Small intestine (tissue), 7 donors: ENCODE data around the gene FLAD1. TPM values are rescaled to one million over a fixed set of nuclear protein-coding genes. Genes with fewer than 3 reads are reported as not detected.

Experiments used
- DNase-seq, 2 donors: peaks; one replicate each; pipeline versions ENCODE4 v3.0.0 to v3.0.0-alpha.2; 2013
- FAIRE-seq: peaks from 2 replicates; lab custom pipeline; 2012; peaks lifted over from hg19 to GRCh38; lab: Jason Lieb, UNC
- H3K27ac ChIP-seq, 3 donors: one replicate each; pipeline ENCODE4 v1.5.1; 2013; ENCODE audit warnings: low read length in 2 of 3, mild to moderate bottlenecking in 2 of 3, control low read depth in 1 of 3, inconsistent platforms in 1 of 3, low read depth in 1 of 3, moderate library complexity in 1 of 3
- H3K27me3 ChIP-seq, 3 donors: one replicate each; pipeline ENCODE4 v1.6.1; 2013; ENCODE audit warnings: low read length in 3 of 3, inconsistent platforms in 1 of 3; ENCODE audit not compliant: control insufficient read depth in 3 of 3, insufficient read depth in 3 of 3
- H3K36me3 ChIP-seq, 3 donors: one replicate each; pipeline ENCODE4 v1.6.1; 2013; ENCODE audit warnings: low read length in 3 of 3, inconsistent platforms in 1 of 3, low read depth in 1 of 3, mild to moderate bottlenecking in 1 of 3, moderate library complexity in 1 of 3; ENCODE audit not compliant: control insufficient read depth in 3 of 3, insufficient read depth in 2 of 3
- H3K4me1 ChIP-seq, 3 donors: one replicate each; pipeline ENCODE4 v1.6.1; 2013; ENCODE audit warnings: low read length in 2 of 3, inconsistent platforms in 1 of 3, low read depth in 1 of 3, mild to moderate bottlenecking in 1 of 3, moderate library complexity in 1 of 3; ENCODE audit not compliant: control insufficient read depth in 3 of 3, insufficient read depth in 2 of 3
- H3K4me3 ChIP-seq, 3 donors: one replicate each; pipeline ENCODE4 v1.5.1; 2013; ENCODE audit warnings: low read length in 3 of 3, control low read depth in 1 of 3, inconsistent platforms in 1 of 3, low read depth in 1 of 3, mild to moderate bottlenecking in 1 of 3, moderate library complexity in 1 of 3
- H3K9me3 ChIP-seq, 2 donors: one replicate each; pipeline ENCODE4 v1.6.1; 2013; ENCODE audit warnings: low read depth in 1 of 2, low read length in 1 of 2; ENCODE audit not compliant: control insufficient read depth in 2 of 2, insufficient read depth in 1 of 2
- WGBS, 3 donors: extraction: QIAGEN DNeasy Blood & Tissue Kit; methylation state at CpG; one replicate each; pipeline ENCODE4 v1.1.7; 2013; 5-methylcytosine and 5-hydroxymethylcytosine counted together
- polyA plus RNA-seq, 4 donors: library from polyadenylated mRNA; stranded (reverse) in 3 of 4; unstranded in 1 of 4; fragments of 200-250 nt in 3 of 4; fragments of 120-200 nt in 1 of 4; gene quantifications; one replicate each; pipeline versions ENCODE4 v1.2.1 to v1.2.3, GENCODE V29; 2013
- donor health status: healthy with polysubstance abuse.
- donor health status: control.
- donor health status: control.
- donor health status: Bipolar disorder and iron deficiency.
- donor health status: healthy.

Gene FLAD1
- polyA plus RNA-seq, 4 donors, result 25.1 to 51.4 (median 34.4) TPM

DNA sequence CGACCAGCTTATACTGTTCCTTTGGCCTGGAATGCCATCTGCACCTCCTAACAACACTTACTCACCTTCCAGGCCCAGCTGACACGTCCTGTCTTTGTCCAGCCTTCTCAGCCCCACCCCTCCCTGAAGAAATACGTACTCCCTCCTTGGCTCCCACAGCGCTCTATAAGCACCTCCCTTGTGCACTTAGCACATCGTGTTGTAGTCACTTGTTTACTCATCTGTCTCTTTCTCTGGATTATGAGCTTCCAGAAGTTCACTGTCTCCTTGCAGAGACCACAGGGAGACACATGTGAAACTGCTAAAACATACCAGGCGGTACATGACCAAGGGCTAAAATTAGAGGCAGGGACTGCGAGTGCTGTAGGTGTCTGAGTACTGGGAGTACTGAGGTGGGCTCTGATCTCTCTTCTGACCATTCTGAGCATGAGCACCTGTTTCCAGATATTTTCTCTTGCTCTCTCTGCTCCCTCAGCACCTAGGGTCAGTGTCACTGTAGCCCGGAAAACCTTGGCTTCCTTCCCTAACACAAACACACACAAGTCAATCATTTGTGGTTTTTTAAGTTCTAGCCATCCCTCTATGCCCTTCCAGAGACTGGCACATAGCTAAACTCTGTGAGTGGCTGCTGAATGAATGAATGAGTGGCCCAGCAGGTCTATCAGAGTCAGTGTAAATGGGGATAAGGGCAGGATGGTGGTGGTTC lies 55.6 kb downstream of the FLAD1 start:
- FAIRE-seq, result no peak
- WGBS, 3 donors, result 34 to 35% (median 35%) methylated on average over 8 of the region's 8 CpGs

DNA sequence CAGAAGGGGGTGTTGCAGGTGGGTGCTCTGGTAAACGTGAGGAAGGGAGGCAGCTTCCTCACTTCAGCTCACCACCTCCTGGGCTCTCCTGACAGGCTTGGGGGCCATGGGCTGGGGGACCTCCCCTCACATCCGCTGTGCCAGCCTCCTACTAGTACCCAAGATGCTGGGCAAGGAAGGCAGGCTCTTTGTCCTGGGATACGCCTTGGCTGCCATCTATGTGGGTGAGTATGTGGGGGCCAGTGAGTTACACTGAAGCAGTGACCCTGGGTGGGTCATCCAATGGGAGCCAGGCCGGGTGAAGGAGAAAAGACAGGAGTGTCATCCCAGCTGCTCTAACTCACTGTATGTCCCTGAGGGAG lies 56.1 kb downstream of the FLAD1 start:
- Histone ChIP-seq H3K9me3 (no peaks in the 10 kb centered on the region), H3K36me3 (no peaks in the 10 kb centered on the region), H3K27me3 (no peaks in the 10 kb centered on the region), H3K27ac (peak overlapping the region in 1 of 3 donors; percentile 32), H3K4me3 (no peak overlapping the region), H3K4me1 (peaks cover 0 to 30% (median 12%) of the 10 kb centered on the region in 3 donors)
- no peak for DNase-seq
- 71 to 83% (median 73%) methylated on average over 4 of the region's 4 CpGs for WGBS, 3 donors
- no peak for FAIRE-seq

More for the DNA sequence above, 55.6 kb downstream of the FLAD1 start:
- Histone ChIP-seq H3K27ac (peak overlapping the region in 2 of 3 donors; percentile 14 to 32), H3K27me3 (no peaks in the 10 kb centered on the region), H3K36me3 (no peaks in the 10 kb centered on the region), H3K9me3 (no peaks in the 10 kb centered on the region), H3K4me3 (no peak overlapping the region), H3K4me1 (peaks cover 0 to 24% (median 12%) of the 10 kb centered on the region in 3 donors)
- peak; percentile 64 to 87 for DNase-seq

DNA sequence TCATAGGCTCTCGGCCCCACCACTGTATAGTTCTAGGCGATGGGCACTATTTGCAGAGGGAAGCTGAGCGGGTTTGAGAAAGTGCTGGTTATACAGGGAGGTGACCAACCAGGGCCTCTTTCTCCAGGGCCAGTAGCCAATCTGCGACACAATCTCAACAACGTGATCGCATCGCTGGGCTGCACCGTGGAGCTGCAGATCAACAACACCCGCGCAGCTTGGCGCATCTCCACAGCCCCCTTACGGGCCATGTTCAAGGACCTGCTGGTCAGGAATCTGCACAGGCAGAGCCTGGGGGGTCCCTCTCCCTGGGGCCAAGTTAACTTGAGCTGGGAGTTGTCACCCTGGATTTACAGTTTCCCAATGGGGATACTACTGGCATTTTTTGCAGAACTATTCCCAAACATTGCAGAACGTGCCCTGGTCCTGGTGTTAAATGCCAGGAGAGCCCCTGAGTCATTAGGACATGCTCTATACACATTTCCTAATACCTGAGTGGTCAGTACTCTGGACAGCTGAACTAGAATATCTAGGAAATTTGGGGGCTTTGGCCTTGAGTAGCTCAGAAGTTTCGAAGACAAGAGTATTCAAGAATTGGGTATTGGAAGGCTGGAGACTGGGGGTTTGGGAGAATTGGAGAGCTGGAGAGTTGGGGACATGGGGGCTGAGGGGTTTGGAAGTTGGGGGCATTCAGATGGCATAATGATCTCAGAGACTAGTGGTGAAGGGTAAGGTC lies 57.4 kb downstream of the FLAD1 start:
- DNase-seq (no peak), FAIRE-seq (no peak)
- Histone ChIP-seq H3K36me3 (no peaks in the 10 kb centered on the region), H3K4me3 (no peak overlapping the region), H3K27ac (no peak overlapping the region), H3K9me3 (no peaks in the 10 kb centered on the region), H3K27me3 (no peaks in the 10 kb centered on the region), H3K4me1 (peaks cover 0 to 41% (median 15%) of the 10 kb centered on the region in 3 donors)
- WGBS, 3 donors, result 90 to 96% (median 92%) methylated on average over 14 of the region's 14 CpGs

Other genes with a start within 250 kb of the FLAD1 start
- 1 to 10 TPM in 2 of 4 donors, under 1 TPM in 2; 0.27 to 1.6 (median 0.94) TPM for gene KCNN3, start 113.1 kb upstream of the FLAD1 start, polyA plus RNA-seq
- gene PMVK, start 46.6 kb upstream of the FLAD1 start, polyA plus RNA-seq, result 100 to 1,000 TPM in 1 of 4 donors, 10 to 100 TPM in 3; 44.8 to 120 (median 76.0) TPM
- gene PBXIP1, start 27.2 kb upstream of the FLAD1 start, polyA plus RNA-seq, result 10 to 100 TPM; 31.9 to 97.8 (median 37.8) TPM
- 10 to 100 TPM; 22.1 to 34.7 (median 24.8) TPM for gene PYGO2, start 21.6 kb upstream of the FLAD1 start, polyA plus RNA-seq
- gene SHC1, start 12.6 kb upstream of the FLAD1 start, polyA plus RNA-seq, result 10 to 100 TPM; 59.7 to 84.8 (median 66.7) TPM
- gene CKS1B, start 8.7 kb upstream of the FLAD1 start, polyA plus RNA-seq, result 100 to 1,000 TPM in 1 of 4 donors, 10 to 100 TPM in 3; 63.7 to 117 (median 75.6) TPM
- under 1 TPM in 1 of 4 donors, not detected in 3; 0.64 TPM for gene LENEP, start 10.2 kb downstream of the FLAD1 start, polyA plus RNA-seq
- gene ZBTB7B, start 19.5 kb downstream of the FLAD1 start, polyA plus RNA-seq, result 100 to 1,000 TPM in 2 of 4 donors, 10 to 100 TPM in 2; 51.5 to 222 (median 115) TPM
- gene DCST2, start 50.4 kb downstream of the FLAD1 start, polyA plus RNA-seq, result 10 to 100 TPM in 2 of 4 donors, 1 to 10 TPM in 2; 1.9 to 27.1 (median 10.6) TPM
- gene DCST1, start 50.5 kb downstream of the FLAD1 start, polyA plus RNA-seq, result under 1 TPM in 2 of 4 donors, not detected in 2; 0.10 to 0.56 TPM
- 100 to 1,000 TPM in 3 of 4 donors, 10 to 100 TPM in 1; 24.9 to 206 (median 147) TPM for gene ADAM15, start 68.0 kb downstream of the FLAD1 start, polyA plus RNA-seq
- gene EFNA4, start 80.4 kb downstream of the FLAD1 start, polyA plus RNA-seq, result 10 to 100 TPM; 16.8 to 41.3 (median 17.4) TPM
- 1 to 10 TPM; 2.0 to 7.0 (median 5.4) TPM for gene EFNA3, start 95.5 kb downstream of the FLAD1 start, polyA plus RNA-seq
- gene EFNA1, start 144.5 kb downstream of the FLAD1 start, polyA plus RNA-seq, result 100 to 1,000 TPM in 3 of 4 donors, 10 to 100 TPM in 1; 50.6 to 166 (median 145) TPM
- gene SLC50A1, start 152.5 kb downstream of the FLAD1 start, polyA plus RNA-seq, result 10 to 100 TPM; 44.6 to 99.5 (median 61.9) TPM
- 100 to 1,000 TPM in 3 of 4 donors, 10 to 100 TPM in 1; 68.5 to 306 (median 238) TPM for gene DPM3, start 157.2 kb downstream of the FLAD1 start, polyA plus RNA-seq
- gene KRTCAP2, start 190.0 kb downstream of the FLAD1 start, polyA plus RNA-seq, result 100 to 1,000 TPM; 144 to 286 (median 201) TPM
- gene TRIM46, start 190.5 kb downstream of the FLAD1 start, polyA plus RNA-seq, result under 1 TPM in 3 of 4 donors, not detected in 1; 0.27 to 0.64 (median 0.57) TPM
- 10 to 100 TPM; 11.3 to 24.9 (median 14.8) TPM for gene THBS3, start 224.6 kb downstream of the FLAD1 start, polyA plus RNA-seq
- 10 to 100 TPM; 40.0 to 72.2 (median 49.4) TPM for gene MTX1, start 225.4 kb downstream of the FLAD1 start, polyA plus RNA-seq